K562 (cell line): ENCODE measurements around the gene TREM1. TPM values are rescaled to one million over a fixed set of nuclear protein-coding genes. Genes with fewer than 3 reads are reported as not detected.
A peak's percentile ranks its signal among the peaks of the same experiment; 100 is the strongest.

ENCODE experiments used
- CXXC5 ChIP-seq: fragments of 250-450 bp; sonication (Bioruptor Pico); IDR thresholded peaks from 2 replicates; pipeline ENCODE4 v1.8.0; 2022; ENCODE audit warnings: inconsistent platforms, mild to moderate bottlenecking, moderate library complexity
- HMG20B ChIP-seq: fragments of 250-450 bp; sonication (Bioruptor Pico); IDR thresholded peaks from 2 replicates; pipeline ENCODE4 v1.5.0; 2021; ENCODE audit warnings: mild to moderate bottlenecking
- HNRNPH1 ChIP-seq: fragments of 200-400 bp; formaldehyde crosslinking; optimal IDR thresholded peaks from 2 replicates; pipeline ENCODE3; 2017; ENCODE audit warnings: low read depth, mild to moderate bottlenecking, low read length, moderate library complexity
- SMAD3 ChIP-seq: fragments of 450-650 bp; formaldehyde crosslinking; conservative IDR thresholded peaks from 2 replicates; pipeline ENCODE4 v1.4.0; 2020; ENCODE audit warnings: mild to moderate bottlenecking
- SMARCA4 ChIP-seq: fragments of 450-650 bp; IDR thresholded peaks from 2 replicates; pipeline ENCODE4 v1.6.1; 2016
- STAT5A ChIP-seq: IDR thresholded peaks from 2 replicates; pipeline ENCODE4 v1.6.1; 2012; ENCODE audit warnings: low read length, inconsistent platforms, borderline replicate concordance
- XRCC3 ChIP-seq: fragments of 450-650 bp; IDR thresholded peaks from 2 replicates; pipeline ENCODE4 v1.6.1; 2017; ENCODE audit warnings: mild to moderate bottlenecking, moderate library complexity
- ZNF133 ChIP-seq: fragments of 250-450 bp; sonication (Bioruptor Pico); IDR thresholded peaks from 2 replicates; pipeline ENCODE4 v1.4.0; 2020; ENCODE audit warnings: mild to moderate bottlenecking
- polyA plus RNA-seq, 8 experiments: library from polyadenylated mRNA; depleted of rRNA in 4 of 8; stranded (reverse) in 5 of 8; unstranded in 3 of 8; fragments of >200 nt; fragmentation: Nextera tagmentation in 2 of 8; fragmentation: Illumina TruSeq in 1 of 8; extraction: Ambion mirVana in 2 of 8; extraction: Trizol in 1 of 8; gene quantifications; 2 replicates each; pipeline versions ENCODE4 v1.2.1 to v1.2.3, GENCODE V29; 2011 to 2014; ENCODE audit warnings: inconsistent platforms in 1 of 8, missing spikeins in 1 of 8
- total RNA-seq, 7 experiments: library from RNA; depleted of rRNA in 6 of 7; stranded (reverse); fragments of >200 nt in 6 of 7; fragmentation: Illumina TruSeq in 2 of 7; extraction: Trizol in 2 of 7; gene quantifications; 2 replicates each; pipeline versions ENCODE4 v1.2.1 to v1.2.3, GENCODE V29; 2011 to 2021; ENCODE audit warnings: low replicate concordance in 1 of 7
- TF ChIP-seq, protein P1 (sequence below): sonication (generic); formaldehyde crosslinking; IDR thresholded peaks from 2 replicates; pipeline ENCODE4 v1.8.1; 2023; ENCODE audit warnings: mild to moderate bottlenecking, missing genetic modification reagents
- TF ChIP-seq, protein P2 (sequence below): fragments of 450-650 bp; IDR thresholded peaks from 2 replicates; pipeline ENCODE4 v1.7.1; 2018; ENCODE audit warnings: mild to moderate bottlenecking, low read depth; ENCODE audit not compliant: partially characterized antibody
- TF ChIP-seq, protein P3 (sequence below), 2 experiments: fragments of 450-650 bp; IDR thresholded peaks; 2 replicates each; pipeline ENCODE4 v1.6.1; 2016; ENCODE audit warnings: mild to moderate bottlenecking in 2 of 2, borderline replicate concordance in 1 of 2, low read depth in 1 of 2, moderate library complexity in 1 of 2

The TREM1 gene
- total and polyA plus RNA-seq, 9 of the 15 experiments (the other 6 are each of a cell fraction or from before 2014, with no cell fraction given) = not detected

DNA sequence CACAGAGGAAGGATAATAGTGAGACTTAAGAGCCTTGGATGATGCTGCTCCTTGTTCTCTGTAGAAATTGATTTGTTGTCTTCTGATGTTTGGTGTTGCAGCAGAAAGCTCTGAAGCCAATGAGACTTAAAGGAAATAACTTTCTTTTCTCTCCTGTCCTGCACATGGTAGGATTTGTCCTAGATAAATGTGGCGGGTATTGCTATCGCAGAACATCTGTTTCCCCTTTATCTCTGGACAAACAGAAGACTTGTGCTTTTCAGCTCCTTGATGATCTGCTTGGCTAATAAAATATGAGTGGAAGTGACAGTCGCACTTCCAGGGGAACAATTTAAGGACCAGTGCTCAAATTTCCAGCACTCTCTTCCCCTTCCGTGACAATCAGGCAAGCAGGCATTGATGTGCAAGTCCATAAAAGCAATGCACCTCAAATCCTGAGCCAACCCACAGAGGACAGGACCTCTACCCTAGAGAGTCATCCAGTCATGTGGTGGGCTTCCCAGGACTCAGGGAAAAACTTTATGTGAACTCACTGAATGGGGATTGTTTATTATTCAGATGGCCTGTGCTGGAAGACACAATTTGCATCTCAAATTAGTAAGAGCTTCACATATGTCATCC is 39.1 kb upstream of the TREM1 start (continued):
- TF ChIP-seq ZNF133 (CRISPR knock-in tag) (no peak), HMG20B (no peak), XRCC3 (no peak), CXXC5 (CRISPR knock-in tag) (peak; percentile 63), STAT5A (peak; percentile 60; the same call in 1 of the 2 replicates), SMAD3 (0 out of 2 replicates have a peak, but pooled peaks have one; percentile 18), HNRNPH1 (no peak), SMARCA4 (peak; percentile 89; the same call in 1 of the 2 replicates)
- TF ChIP-seq, protein P1, sequence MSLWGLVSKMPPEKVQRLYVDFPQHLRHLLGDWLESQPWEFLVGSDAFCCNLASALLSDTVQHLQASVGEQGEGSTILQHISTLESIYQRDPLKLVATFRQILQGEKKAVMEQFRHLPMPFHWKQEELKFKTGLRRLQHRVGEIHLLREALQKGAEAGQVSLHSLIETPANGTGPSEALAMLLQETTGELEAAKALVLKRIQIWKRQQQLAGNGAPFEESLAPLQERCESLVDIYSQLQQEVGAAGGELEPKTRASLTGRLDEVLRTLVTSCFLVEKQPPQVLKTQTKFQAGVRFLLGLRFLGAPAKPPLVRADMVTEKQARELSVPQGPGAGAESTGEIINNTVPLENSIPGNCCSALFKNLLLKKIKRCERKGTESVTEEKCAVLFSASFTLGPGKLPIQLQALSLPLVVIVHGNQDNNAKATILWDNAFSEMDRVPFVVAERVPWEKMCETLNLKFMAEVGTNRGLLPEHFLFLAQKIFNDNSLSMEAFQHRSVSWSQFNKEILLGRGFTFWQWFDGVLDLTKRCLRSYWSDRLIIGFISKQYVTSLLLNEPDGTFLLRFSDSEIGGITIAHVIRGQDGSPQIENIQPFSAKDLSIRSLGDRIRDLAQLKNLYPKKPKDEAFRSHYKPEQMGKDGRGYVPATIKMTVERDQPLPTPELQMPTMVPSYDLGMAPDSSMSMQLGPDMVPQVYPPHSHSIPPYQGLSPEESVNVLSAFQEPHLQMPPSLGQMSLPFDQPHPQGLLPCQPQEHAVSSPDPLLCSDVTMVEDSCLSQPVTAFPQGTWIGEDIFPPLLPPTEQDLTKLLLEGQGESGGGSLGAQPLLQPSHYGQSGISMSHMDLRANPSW = no peak
- TF ChIP-seq, protein P2, sequence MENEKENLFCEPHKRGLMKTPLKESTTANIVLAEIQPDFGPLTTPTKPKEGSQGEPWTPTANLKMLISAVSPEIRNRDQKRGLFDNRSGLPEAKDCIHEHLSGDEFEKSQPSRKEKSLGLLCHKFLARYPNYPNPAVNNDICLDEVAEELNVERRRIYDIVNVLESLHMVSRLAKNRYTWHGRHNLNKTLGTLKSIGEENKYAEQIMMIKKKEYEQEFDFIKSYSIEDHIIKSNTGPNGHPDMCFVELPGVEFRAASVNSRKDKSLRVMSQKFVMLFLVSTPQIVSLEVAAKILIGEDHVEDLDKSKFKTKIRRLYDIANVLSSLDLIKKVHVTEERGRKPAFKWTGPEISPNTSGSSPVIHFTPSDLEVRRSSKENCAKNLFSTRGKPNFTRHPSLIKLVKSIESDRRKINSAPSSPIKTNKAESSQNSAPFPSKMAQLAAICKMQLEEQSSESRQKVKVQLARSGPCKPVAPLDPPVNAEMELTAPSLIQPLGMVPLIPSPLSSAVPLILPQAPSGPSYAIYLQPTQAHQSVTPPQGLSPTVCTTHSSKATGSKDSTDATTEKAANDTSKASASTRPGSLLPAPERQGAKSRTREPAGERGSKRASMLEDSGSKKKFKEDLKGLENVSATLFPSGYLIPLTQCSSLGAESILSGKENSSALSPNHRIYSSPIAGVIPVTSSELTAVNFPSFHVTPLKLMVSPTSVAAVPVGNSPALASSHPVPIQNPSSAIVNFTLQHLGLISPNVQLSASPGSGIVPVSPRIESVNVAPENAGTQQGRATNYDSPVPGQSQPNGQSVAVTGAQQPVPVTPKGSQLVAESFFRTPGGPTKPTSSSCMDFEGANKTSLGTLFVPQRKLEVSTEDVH = peak; percentile 59
- TF ChIP-seq, protein P3, sequence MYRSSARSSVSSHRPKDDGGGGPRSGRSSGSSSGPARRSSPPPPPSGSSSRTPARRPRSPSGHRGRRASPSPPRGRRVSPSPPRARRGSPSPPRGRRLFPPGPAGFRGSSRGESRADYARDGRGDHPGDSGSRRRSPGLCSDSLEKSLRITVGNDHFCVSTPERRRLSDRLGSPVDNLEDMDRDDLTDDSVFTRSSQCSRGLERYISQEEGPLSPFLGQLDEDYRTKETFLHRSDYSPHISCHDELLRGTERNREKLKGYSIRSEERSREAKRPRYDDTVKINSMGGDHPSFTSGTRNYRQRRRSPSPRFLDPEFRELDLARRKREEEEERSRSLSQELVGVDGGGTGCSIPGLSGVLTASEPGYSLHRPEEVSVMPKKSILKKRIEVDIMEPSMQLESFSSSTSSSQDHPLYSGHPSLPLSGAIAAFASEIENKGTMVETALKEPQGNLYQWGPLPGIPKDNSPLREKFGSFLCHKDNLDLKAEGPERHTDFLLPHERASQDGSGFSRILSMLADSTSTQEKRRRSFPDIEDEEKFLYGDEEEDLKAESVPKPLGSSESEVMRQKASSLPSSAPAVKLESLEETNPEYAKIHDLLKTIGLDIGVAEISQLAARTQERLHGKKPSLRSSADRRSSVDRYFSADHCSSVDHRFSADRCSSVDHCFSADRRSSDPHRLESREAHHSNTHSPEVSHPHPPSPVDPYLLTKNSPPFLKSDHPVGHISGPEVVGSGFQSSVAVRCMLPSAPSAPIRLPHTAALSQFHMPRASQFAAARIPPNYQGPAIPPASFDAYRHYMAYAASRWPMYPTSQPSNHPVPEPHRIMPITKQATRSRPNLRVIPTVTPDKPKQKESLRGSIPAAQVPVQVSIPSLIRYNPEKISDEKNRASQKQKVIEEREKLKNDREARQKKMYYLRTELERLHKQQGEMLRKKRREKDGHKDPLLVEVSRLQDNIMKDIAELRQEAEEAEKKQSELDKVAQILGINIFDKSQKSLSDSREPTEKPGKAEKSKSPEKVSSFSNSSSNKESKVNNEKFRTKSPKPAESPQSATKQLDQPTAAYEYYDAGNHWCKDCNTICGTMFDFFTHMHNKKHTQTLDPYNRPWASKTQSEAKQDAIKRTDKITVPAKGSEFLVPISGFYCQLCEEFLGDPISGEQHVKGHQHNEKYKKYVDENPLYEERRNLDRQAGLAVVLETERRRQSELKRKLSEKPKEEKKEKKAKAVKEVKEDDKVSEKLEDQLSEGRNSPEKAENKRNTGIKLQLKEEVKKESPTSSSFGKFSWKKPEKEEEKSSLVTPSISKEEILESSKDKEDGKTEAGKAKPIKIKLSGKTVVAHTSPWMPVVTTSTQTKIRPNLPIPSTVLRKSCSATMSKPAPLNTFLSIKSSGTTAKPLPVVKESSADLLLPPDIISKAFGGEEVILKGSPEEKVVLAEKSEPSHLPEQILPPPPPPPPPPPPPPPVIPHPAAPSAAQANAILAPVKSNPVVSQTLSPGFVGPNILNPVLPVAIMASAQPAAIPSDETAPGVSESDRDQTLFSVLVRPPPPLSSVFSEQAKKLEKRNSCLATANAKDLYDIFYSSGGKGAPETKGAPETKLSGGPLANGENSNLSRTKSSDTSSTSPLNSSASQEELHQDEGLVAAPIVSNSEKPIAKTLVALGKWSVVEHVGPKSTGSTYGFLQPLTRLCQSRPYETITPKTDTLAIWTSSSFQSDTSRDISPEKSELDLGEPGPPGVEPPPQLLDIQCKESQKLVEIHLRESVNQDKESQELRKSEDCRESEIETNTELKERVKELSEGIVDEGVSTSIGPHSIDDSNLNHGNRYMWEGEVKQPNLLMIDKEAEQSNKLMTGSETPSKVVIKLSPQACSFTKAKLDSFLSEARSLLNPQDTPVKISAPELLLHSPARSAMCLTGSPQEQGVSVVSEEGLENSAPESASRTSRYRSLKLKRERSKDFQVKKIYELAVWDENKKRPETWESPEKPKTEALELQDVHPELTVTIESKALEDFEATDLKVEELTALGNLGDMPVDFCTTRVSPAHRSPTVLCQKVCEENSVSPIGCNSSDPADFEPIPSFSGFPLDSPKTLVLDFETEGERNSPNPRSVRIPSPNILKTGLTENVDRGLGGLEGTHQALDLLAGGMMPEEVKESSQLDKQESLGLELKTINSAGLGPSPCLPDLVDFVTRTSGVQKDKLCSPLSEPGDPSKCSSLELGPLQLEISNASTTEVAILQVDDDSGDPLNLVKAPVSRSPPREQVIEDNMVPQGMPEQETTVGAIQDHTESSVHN (IDR thresholded peaks at IDR 0.05; ENCODE audit: borderline replicate concordance in 1 of 2, low read depth in 1 of 2) = no peak
